RWPE2 (cell line): ENCODE measurements around the gene KLK2.

Source experiments
- ATAC-seq: fragments of 200-7000 bp; cut with Tn5 transposase; 3 replicates; pipeline ENCODE4 v1.9.1; 2021; ENCODE audit warnings: low read depth
- DNase-seq: peaks from one replicate; pipeline ENCODE4 v3.0.0-alpha.2; 2020; ENCODE audit warnings: low spot score
- H3K27ac ChIP-seq: fragments of 450-650 bp; 2 replicates; pipeline ENCODE4 v1.5.1; 2017; ENCODE audit warnings: mild to moderate bottlenecking; ENCODE audit not compliant: poor library complexity, severe bottlenecking
- H3K27me3 ChIP-seq: fragments of 250-450 bp; sonication (Bioruptor Pico); 2 replicates; pipeline ENCODE4 v1.5.1; 2021; ENCODE audit warnings: mild to moderate bottlenecking, moderate library complexity; ENCODE audit not compliant: insufficient read depth, poor library complexity, severe bottlenecking
- H3K36me3 ChIP-seq: fragments of 250-450 bp; sonication (Bioruptor Pico); 2 replicates; pipeline ENCODE4 v1.5.1; 2020; ENCODE audit warnings: low read depth, mild to moderate bottlenecking, moderate library complexity
- H3K4me1 ChIP-seq: fragments of 250-450 bp; sonication (Bioruptor Pico); 2 replicates; pipeline ENCODE4 v1.5.1; 2021; ENCODE audit warnings: mild to moderate bottlenecking, moderate library complexity; ENCODE audit not compliant: insufficient read depth, poor library complexity, severe bottlenecking
- H3K4me3 ChIP-seq: fragments of 250-450 bp; sonication (Bioruptor Pico); 2 replicates; pipeline ENCODE4 v1.5.1; 2021; ENCODE audit warnings: mild to moderate bottlenecking, moderate library complexity; ENCODE audit not compliant: severe bottlenecking
- H3K9me3 ChIP-seq: fragments of 250-450 bp; sonication (Bioruptor Pico); 2 replicates; pipeline ENCODE4 v1.5.1; 2021; ENCODE audit warnings: mild to moderate bottlenecking, moderate library complexity; ENCODE audit not compliant: severe bottlenecking
- TF ChIP-seq, protein P1 (sequence below): fragments of 450-650 bp; IDR thresholded peaks from one replicate; pipeline ENCODE4 v1.5.1; 2017; ENCODE audit warnings: mild to moderate bottlenecking, moderate library complexity; ENCODE audit not compliant: poor library complexity, severe bottlenecking

Gene KLK2

DNA sequence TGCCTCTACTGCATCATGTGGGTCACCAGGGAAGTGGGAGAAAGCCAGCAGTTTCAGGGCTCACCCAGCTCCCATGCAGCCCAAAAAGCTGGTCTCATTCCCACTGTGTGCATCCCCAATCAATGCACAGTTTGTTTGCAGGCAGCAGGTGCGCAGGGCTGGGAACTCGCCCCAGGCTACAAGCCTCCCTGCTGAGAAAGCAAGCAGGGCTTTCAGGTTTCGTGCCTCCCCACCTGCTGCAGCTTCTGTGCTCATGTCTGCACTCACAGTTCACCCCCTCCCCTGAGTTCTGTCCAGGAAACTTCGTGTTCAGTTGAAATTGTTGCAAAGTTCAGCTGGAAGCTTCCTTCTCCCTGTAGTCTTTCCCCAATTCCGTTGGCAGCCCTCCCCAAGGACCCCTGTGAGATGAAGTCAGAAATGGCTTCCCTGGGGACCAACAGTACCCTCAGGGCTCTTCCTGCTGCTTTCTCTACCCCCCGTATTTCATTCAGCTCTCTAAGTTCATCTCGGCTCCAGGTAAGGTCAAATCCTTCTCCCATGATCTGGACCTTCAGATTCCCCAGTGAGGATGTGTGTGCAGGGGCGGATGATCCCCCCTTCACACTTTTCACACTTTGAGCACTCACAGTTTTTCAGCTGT is 28.8 kb upstream of the KLK2 start:
- H3K4me3 ChIP-seq: no peak overlapping the region
- H3K9me3 ChIP-seq: no peaks in the 10 kb centered on the region
- TF ChIP-seq, protein P1, sequence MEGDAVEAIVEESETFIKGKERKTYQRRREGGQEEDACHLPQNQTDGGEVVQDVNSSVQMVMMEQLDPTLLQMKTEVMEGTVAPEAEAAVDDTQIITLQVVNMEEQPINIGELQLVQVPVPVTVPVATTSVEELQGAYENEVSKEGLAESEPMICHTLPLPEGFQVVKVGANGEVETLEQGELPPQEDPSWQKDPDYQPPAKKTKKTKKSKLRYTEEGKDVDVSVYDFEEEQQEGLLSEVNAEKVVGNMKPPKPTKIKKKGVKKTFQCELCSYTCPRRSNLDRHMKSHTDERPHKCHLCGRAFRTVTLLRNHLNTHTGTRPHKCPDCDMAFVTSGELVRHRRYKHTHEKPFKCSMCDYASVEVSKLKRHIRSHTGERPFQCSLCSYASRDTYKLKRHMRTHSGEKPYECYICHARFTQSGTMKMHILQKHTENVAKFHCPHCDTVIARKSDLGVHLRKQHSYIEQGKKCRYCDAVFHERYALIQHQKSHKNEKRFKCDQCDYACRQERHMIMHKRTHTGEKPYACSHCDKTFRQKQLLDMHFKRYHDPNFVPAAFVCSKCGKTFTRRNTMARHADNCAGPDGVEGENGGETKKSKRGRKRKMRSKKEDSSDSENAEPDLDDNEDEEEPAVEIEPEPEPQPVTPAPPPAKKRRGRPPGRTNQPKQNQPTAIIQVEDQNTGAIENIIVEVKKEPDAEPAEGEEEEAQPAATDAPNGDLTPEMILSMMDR: no peak
- no peaks in the 10 kb centered on the region for H3K4me1 ChIP-seq
- H3K27me3 ChIP-seq: peaks cover 9% of the 10 kb centered on the region
- H3K27ac ChIP-seq: no peak overlapping the region
- DNase-seq (no peak), ATAC-seq (no peak)
- H3K36me3 ChIP-seq: no peaks in the 10 kb centered on the region

DNA sequence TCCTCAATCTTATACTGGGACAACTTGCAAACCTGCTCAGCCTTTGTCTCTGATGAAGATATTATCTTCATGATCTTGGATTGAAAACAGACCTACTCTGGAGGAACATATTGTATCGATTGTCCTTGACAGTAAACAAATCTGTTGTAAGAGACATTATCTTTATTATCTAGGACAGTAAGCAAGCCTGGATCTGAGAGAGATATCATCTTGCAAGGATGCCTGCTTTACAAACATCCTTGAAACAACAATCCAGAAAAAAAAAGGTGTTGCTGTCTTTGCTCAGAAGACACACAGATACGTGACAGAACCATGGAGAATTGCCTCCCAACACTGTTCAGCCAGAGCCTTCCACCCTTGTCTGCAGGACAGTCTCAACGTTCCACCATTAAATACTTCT is 22.5 kb upstream of the KLK2 start:
- peaks cover 5% of the 10 kb centered on the region for H3K27me3 ChIP-seq
- TF ChIP-seq, protein P1: no peak
- no peak for DNase-seq
- ATAC-seq: no peak
- H3K4me1 ChIP-seq: no peaks in the 10 kb centered on the region
- H3K9me3 ChIP-seq: no peaks in the 10 kb centered on the region
- no peak overlapping the region for H3K4me3 ChIP-seq
- H3K27ac ChIP-seq: no peak overlapping the region
- no peaks in the 10 kb centered on the region for H3K36me3 ChIP-seq

DNA sequence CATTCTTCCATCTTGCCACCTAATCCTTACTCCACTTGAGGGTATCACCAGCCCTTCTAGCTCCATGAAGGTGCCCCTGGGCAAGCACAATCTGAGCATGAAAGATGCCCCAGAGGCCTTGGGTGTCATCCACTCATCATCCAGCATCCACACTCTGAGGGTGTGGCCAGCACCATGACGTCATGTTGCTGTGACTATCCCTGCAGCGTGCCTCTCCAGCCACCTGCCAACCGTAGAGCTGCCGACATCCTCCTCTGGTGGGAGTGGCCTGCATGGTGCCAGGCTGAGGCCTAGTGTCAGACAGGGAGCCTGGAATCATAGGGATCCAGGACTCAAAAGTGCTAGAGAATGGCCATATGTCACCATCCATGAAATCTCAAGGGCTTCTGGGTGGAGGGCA is 21.6 kb upstream of the KLK2 start:
- ATAC-seq: no peak
- Histone ChIP-seq H3K9me3 (no peaks in the 10 kb centered on the region), H3K27ac (no peak overlapping the region), H3K36me3 (no peaks in the 10 kb centered on the region), H3K4me3 (no peak overlapping the region), H3K27me3 (peaks cover 3% of the 10 kb centered on the region), H3K4me1 (no peaks in the 10 kb centered on the region)
- DNase-seq: no peak
- TF ChIP-seq, protein P1: no peak

DNA sequence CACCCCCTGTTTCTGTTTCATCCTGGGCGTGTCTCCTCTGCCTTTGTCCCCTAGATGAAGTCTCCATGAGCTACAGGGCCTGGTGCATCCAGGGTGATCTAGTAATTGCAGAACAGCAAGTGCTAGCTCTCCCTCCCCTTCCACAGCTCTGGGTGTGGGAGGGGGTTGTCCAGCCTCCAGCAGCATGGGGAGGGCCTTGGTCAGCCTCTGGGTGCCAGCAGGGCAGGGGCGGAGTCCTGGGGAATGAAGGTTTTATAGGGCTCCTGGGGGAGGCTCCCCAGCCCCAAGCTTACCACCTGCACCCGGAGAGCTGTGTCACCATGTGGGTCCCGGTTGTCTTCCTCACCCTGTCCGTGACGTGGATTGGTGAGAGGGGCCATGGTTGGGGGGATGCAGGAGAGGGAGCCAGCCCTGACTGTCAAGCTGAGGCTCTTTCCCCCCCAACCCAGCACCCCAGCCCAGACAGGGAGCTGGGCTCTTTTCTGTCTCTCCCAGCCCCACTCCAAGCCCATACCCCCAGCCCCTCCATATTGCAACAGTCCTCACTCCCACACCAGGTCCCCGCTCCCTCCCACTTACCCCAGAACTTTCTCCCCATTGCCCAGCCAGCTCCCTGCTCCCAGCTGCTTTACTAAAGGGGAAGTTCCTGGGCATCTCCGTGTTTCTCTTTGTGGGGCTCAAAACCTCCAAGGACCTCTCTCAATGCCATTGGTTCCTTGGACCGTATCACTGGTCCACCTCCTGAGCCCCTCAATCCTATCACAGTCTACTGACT is 18.4 kb upstream of the KLK2 start, which contains the start of gene KLK3:
KLK3 (plus strand) TSS at position 280 of the 775 bp plus-strand sequence; CDS start at position 321, 41 bp downstream.
- Histone ChIP-seq H3K9me3 (no peaks in the 10 kb centered on the region), H3K27me3 (no peaks in the 10 kb centered on the region), H3K27ac (no peak within 1 kb of the TSS), H3K4me3 (no peak within 1 kb of the TSS), H3K36me3 (no peaks in the 10 kb centered on the region), H3K4me1 (no peaks in the 10 kb centered on the region)
- TF ChIP-seq, protein P1: no peak
- DNase-seq (no peak), ATAC-seq (no peak)

DNA sequence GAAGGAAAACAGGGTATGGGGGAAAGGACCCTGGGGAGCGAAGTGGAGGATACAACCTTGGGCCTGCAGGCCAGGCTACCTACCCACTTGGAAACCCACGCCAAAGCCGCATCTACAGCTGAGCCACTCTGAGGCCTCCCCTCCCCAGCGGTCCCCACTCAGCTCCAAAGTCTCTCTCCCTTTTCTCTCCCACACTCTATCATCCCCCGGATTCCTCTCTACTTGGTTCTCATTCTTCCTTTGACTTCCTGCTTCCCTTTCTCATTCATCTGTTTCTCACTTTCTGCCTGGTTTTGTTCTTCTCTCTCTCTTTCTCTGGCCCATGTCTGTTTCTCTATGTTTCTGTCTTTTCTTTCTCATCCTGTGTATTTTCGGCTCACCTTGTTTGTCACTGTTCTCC is 15.9 kb upstream of the KLK2 start:
- ATAC-seq: no peak
- TF ChIP-seq, protein P1: no peak
- DNase-seq: no peak
- peaks cover 3% of the 10 kb centered on the region for H3K27me3 ChIP-seq
- H3K4me3 ChIP-seq: no peak overlapping the region
- no peaks in the 10 kb centered on the region for H3K9me3 ChIP-seq
- H3K4me1 ChIP-seq: no peaks in the 10 kb centered on the region
- no peaks in the 10 kb centered on the region for H3K36me3 ChIP-seq
- no peak overlapping the region for H3K27ac ChIP-seq
